ENCODE data around the gene FOLR1.

FOLR1 gene

DNA sequence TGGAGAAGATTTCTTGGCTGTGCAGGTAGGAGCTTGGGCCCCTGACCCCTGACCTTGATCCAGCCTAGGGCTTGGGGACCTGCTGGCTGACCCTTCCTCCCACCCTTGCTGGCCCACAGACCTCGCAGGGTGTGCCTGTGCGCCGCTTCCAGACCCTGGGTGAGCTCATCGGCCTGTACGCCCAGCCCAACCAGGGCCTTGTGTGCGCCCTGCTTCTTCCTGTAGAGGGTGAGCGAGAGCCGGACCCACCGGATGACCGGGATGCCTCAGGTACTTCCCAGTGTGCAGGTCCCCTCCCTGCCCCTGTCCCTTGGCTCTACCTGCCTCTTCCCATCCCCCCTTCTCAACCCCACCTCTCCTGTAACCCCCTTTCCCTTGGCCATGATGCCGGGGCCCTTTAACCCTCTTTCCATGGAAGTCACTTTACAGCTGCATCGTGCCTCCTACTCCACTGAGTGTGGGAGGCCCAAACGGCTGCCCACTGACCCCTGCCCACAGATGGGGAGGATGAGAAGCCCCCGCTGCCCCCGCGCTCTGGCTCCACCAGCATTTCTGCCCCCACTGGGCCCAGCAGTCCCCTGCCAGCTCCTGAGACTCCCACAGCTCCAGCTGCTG, 36.4 kb downstream of the FOLR1 start:
- H3K9me3 ChIP-seq (ENCODE audit: insufficient read depth, low read length, severe bottlenecking) = no peaks in the 10 kb centered on the region
- peaks cover 38% of the 10 kb centered on the region for H3K79me2 ChIP-seq (ENCODE audit: insufficient read depth, low read length)
- H3K36me3 ChIP-seq (ENCODE audit: insufficient read depth, low read length) = peaks cover 70% of the 10 kb centered on the region
- H2AFZ ChIP-seq (ENCODE audit: low read depth, low read length) = no peak overlapping the region
- peaks cover 20% of the 10 kb centered on the region for H3K4me1 ChIP-seq (ENCODE audit: insufficient read depth, low read length)
- no peak overlapping the region for H3K4me3 ChIP-seq (ENCODE audit: low read depth in 1 of 2, low read length in 2 of 2)
- no peak for DNase-seq
- H3K27ac ChIP-seq (ENCODE audit: low read length) = no peak overlapping the region
- peaks cover 27% of the 10 kb centered on the region for H4K20me1 ChIP-seq (ENCODE audit: insufficient read depth, low read length)
- no peak for TF ChIP-seq EZH2 (IDR thresholded peaks at IDR 0.05; ENCODE audit: borderline replicate concordance, low read depth, low read length, severe bottlenecking)
- TF ChIP-seq, protein P1, sequence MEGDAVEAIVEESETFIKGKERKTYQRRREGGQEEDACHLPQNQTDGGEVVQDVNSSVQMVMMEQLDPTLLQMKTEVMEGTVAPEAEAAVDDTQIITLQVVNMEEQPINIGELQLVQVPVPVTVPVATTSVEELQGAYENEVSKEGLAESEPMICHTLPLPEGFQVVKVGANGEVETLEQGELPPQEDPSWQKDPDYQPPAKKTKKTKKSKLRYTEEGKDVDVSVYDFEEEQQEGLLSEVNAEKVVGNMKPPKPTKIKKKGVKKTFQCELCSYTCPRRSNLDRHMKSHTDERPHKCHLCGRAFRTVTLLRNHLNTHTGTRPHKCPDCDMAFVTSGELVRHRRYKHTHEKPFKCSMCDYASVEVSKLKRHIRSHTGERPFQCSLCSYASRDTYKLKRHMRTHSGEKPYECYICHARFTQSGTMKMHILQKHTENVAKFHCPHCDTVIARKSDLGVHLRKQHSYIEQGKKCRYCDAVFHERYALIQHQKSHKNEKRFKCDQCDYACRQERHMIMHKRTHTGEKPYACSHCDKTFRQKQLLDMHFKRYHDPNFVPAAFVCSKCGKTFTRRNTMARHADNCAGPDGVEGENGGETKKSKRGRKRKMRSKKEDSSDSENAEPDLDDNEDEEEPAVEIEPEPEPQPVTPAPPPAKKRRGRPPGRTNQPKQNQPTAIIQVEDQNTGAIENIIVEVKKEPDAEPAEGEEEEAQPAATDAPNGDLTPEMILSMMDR (IDR thresholded peaks at IDR 0.05; ENCODE audit: borderline replicate concordance, extremely low read depth, low read length, poor library complexity, severe bottlenecking) = no peak
- H3K9ac ChIP-seq (ENCODE audit: low read depth, low read length) = no peak overlapping the region
- H3K4me2 ChIP-seq (ENCODE audit: insufficient read depth, low read length) = no peak overlapping the region
- ATAC-seq (ENCODE audit: insufficient read depth, low read depth) = no peak
- no peaks in the 10 kb centered on the region for H3K27me3 ChIP-seq (ENCODE audit: insufficient read depth, low read length, poor library complexity)

DNA sequence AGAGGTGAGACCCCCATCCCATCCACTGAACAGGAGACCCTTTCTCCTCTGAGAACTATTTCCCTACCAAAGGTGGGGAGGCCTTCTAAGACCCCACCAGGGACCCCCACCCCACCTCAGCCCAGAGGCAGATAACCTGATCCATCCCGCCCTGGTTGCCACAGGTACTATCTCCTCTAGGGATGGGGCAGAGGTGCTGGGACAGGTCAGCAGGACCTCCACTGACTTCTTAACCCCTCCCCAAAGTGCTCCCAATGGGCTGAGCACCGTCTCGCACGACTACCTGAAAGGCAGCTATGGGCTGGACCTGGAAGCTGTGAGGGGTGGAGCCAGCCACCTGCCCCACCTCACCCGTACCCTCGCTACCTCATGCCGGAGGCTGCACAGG, 36.9 kb downstream of the FOLR1 start:
- Histone ChIP-seq H3K4me1 (ENCODE audit: insufficient read depth, low read length) (peaks cover 20% of the 10 kb centered on the region), H3K4me3 (ENCODE audit: low read depth in 1 of 2, low read length in 2 of 2) (no peak overlapping the region), H3K9me3 (ENCODE audit: insufficient read depth, low read length, severe bottlenecking) (no peaks in the 10 kb centered on the region), H3K9ac (ENCODE audit: low read depth, low read length) (no peak overlapping the region), H3K79me2 (ENCODE audit: insufficient read depth, low read length) (peaks cover 36% of the 10 kb centered on the region), H3K36me3 (ENCODE audit: insufficient read depth, low read length) (peaks cover 75% of the 10 kb centered on the region), H3K27ac (ENCODE audit: low read length) (no peak overlapping the region), H2AFZ (ENCODE audit: low read depth, low read length) (no peak overlapping the region), H3K4me2 (ENCODE audit: insufficient read depth, low read length) (no peak overlapping the region), H3K27me3 (ENCODE audit: insufficient read depth, low read length, poor library complexity) (no peaks in the 10 kb centered on the region), H4K20me1 (ENCODE audit: insufficient read depth, low read length) (peaks cover 27% of the 10 kb centered on the region)
- TF ChIP-seq EZH2 (IDR thresholded peaks at IDR 0.05; ENCODE audit: borderline replicate concordance, low read depth, low read length, severe bottlenecking) = no peak
- TF ChIP-seq, protein P1 (IDR thresholded peaks at IDR 0.05; ENCODE audit: borderline replicate concordance, extremely low read depth, low read length, poor library complexity, severe bottlenecking) = no peak
- DNase-seq = no peak
- no peak for ATAC-seq (ENCODE audit: insufficient read depth, low read depth)

DNA sequence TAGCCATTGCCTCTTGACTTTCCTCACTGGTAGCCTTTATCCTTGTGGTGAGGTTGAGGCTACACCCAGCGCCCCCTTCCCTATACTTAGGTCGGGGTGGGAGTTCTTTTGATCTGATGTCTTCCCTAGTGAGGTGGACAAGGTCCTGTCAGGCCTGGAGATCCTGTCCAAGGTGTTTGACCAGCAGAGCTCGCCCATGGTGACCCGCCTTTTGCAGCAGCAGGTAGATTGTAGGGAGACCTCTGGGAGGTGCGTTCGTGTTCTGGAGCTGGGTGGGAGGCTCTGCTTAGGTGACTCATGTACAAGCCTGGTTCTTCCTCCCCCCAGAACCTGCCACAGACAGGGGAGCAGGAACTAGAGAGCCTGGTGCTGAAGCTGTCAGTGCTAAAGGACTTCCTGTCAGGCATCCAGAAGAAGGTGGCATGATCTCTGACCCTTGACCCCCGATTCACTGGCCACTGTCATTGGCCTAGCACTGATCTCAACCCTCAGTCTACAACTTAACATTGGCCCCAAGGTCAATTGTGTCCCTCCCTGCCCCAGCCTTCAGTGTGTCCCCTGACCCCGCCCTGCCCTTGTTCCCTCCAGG, 37.5 kb downstream of the FOLR1 start:
- Histone ChIP-seq H3K9ac (ENCODE audit: low read depth, low read length) (no peak overlapping the region), H3K27ac (ENCODE audit: low read length) (no peak overlapping the region), H3K4me2 (ENCODE audit: insufficient read depth, low read length) (no peak overlapping the region), H3K27me3 (ENCODE audit: insufficient read depth, low read length, poor library complexity) (no peaks in the 10 kb centered on the region), H2AFZ (ENCODE audit: low read depth, low read length) (no peak overlapping the region), H3K4me3 (ENCODE audit: low read depth in 1 of 2, low read length in 2 of 2) (no peak overlapping the region), H3K4me1 (ENCODE audit: insufficient read depth, low read length) (peaks cover 20% of the 10 kb centered on the region), H3K9me3 (ENCODE audit: insufficient read depth, low read length, severe bottlenecking) (no peaks in the 10 kb centered on the region), H3K36me3 (ENCODE audit: insufficient read depth, low read length) (peaks cover 81% of the 10 kb centered on the region), H4K20me1 (ENCODE audit: insufficient read depth, low read length) (peaks cover 27% of the 10 kb centered on the region), H3K79me2 (ENCODE audit: insufficient read depth, low read length) (peaks cover 31% of the 10 kb centered on the region)
- DNase-seq (no peak), ATAC-seq (ENCODE audit: insufficient read depth, low read depth) (no peak)
- TF ChIP-seq, protein P1 (IDR thresholded peaks at IDR 0.05; ENCODE audit: borderline replicate concordance, extremely low read depth, low read length, poor library complexity, severe bottlenecking) = no peak
- TF ChIP-seq EZH2 (IDR thresholded peaks at IDR 0.05; ENCODE audit: borderline replicate concordance, low read depth, low read length, severe bottlenecking) = no peak

Measured in DND-41 (cell line).